Caco-2 (cell line): ENCODE data around the gene B4GALT7. TPM values are rescaled to one million over a fixed set of nuclear protein-coding genes. Genes with fewer than 3 reads are reported as not detected.

ENCODE experiments used
- BruUV-seq: library from RNA; stranded (reverse); fragments of 400-500 nt; replicated peaks from 2 replicates; lab custom pipeline; 2021; lab: Mats Ljungman, UMichigan
- CTCF ChIA-PET: fragments of 300-600 bp; sonication (Branson Sonifier 250); formaldehyde crosslinking; loops from one replicate; lab custom pipeline; 2022; ENCODE audit warnings: antibody characterized with exemption; lab: Charles Lee
- POLR2A ChIA-PET: fragments of 300-600 bp; sonication (Branson Sonifier 250); formaldehyde crosslinking; loops from one replicate; lab custom pipeline; 2022; ENCODE audit warnings: antibody characterized with exemption; lab: Charles Lee
- DNase-seq, 2 experiments: peaks; one replicate each; pipeline versions ENCODE4 v3.0.0 to v3.0.0-alpha.2; 2020 to 2022
- H3K27me3 ChIP-seq: replicated peaks from 2 replicates; pipeline ENCODE4 v1.6.0; 2011; ENCODE audit warnings: low read length; ENCODE audit not compliant: control insufficient read depth, insufficient read depth
- H3K36me3 ChIP-seq: 2 replicates; pipeline ENCODE4 v1.5.1; 2011; ENCODE audit warnings: low read length; ENCODE audit not compliant: control insufficient read depth, insufficient read depth
- H3K4me1 ChIP-seq: fragments of 250-450 bp; sonication (Bioruptor Pico); 2 replicates; pipeline ENCODE4 v1.5.1; 2020; ENCODE audit warnings: mild to moderate bottlenecking
- H3K4me3 ChIP-seq: 2 replicates; pipeline ENCODE4 v1.5.1; 2011; ENCODE audit warnings: low read depth, mild to moderate bottlenecking, control low read depth, low read length
- H3K9me3 ChIP-seq: fragments of 250-450 bp; sonication (Bioruptor Pico); 2 replicates; pipeline ENCODE4 v1.5.1; 2020; ENCODE audit warnings: mild to moderate bottlenecking, moderate library complexity
- H3K27ac Mint-ChIP-seq: one replicate; pipeline ENCODE4 v1.8.0; 2022; ENCODE audit warnings: mixed read lengths; ENCODE audit not compliant: unreplicated experiment
- H3K27me3 Mint-ChIP-seq: one replicate; pipeline ENCODE4 v1.8.0; 2022; ENCODE audit warnings: mixed read lengths; ENCODE audit not compliant: insufficient read depth, unreplicated experiment
- H3K36me3 Mint-ChIP-seq: one replicate; pipeline ENCODE4 v1.8.0; 2022; ENCODE audit warnings: mild to moderate bottlenecking, mixed read lengths; ENCODE audit not compliant: insufficient read depth, unreplicated experiment
- H3K4me1 Mint-ChIP-seq: one replicate; pipeline ENCODE4 v1.8.0; 2022; ENCODE audit warnings: low read depth, mixed read lengths; ENCODE audit not compliant: unreplicated experiment
- H3K4me3 Mint-ChIP-seq: one replicate; pipeline ENCODE4 v1.8.0; 2022; ENCODE audit warnings: mild to moderate bottlenecking, moderate library complexity, mixed read lengths; ENCODE audit not compliant: unreplicated experiment
- H3K9me3 Mint-ChIP-seq: one replicate; pipeline ENCODE4 v1.8.0; 2022; ENCODE audit warnings: mixed read lengths; ENCODE audit not compliant: unreplicated experiment
- CTCF ChIP-seq, 2 experiments: fragments of 200-600 bp in 1 of 2; IDR thresholded peaks; 1 replicate in 1 of 2; 2 replicates in 1 of 2; pipeline versions ENCODE4 v1.5.1 to v1.8.0; 2011 to 2022; ENCODE audit warnings: antibody characterized with exemption in 1 of 2, control low read depth in 1 of 2, inconsistent platforms in 1 of 2, low read depth in 1 of 2, low read length in 1 of 2, mild to moderate bottlenecking in 1 of 2, moderate library complexity in 1 of 2; ENCODE audit not compliant: insufficient read depth in 1 of 2, severe bottlenecking in 1 of 2, unreplicated experiment in 1 of 2
- intact Hi-C: fragments of 100-400 bp; cut with micrococcal nuclease; formaldehyde crosslinking; loops from one replicate; pipeline ENCODE4 v1.10.0; 2022; ENCODE audit not compliant: unreplicated experiment
- total RNA-seq: library from RNA; stranded (reverse); gene quantifications from 2 replicates; pipeline ENCODE4 v1.2.3, GENCODE V29; 2022

Gene B4GALT7
- total RNA-seq, 1 experiment from 2014 or later, result 30.0 TPM

DNA sequence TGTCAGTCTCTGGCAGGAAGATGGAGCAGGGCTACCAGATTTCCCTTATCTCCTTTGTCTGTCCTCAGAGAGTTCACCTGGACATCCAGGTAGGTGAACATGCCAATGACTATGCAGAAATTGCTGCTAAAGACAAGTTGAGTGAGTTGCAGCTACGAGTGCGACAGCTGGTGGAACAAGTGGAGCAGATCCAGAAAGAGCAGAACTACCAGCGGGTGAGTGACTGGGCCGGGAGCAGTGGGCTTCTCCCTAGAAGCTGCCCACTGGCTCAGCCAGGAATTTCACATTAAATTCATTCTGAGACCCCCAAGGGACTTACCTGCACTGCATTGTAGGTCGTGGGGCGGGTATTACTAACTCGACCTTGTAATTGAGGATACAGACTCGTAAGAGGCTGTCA lies 5.9 kb upstream of the B4GALT7 start:
- H3K27me3 ChIP-seq, result no peaks in the 10 kb centered on the region
- DNase-seq, result no peak
- H3K4me3 ChIP-seq, result no peak overlapping the region
- no peaks in the 10 kb centered on the region for H3K9me3 ChIP-seq
- no peak overlapping the region for H3K4me3 Mint-ChIP-seq
- intact Hi-C loops, result no loop called here
- peaks cover 56% of the 10 kb centered on the region for H3K36me3 Mint-ChIP-seq
- no peaks in the 10 kb centered on the region for H3K9me3 Mint-ChIP-seq
- H3K27me3 Mint-ChIP-seq, result no peaks in the 10 kb centered on the region
- ChIA-PET CTCF (no interaction called here), POLR2A (no interaction called here)
- peaks cover 15% of the 10 kb centered on the region for H3K36me3 ChIP-seq
- peaks cover 11% of the 10 kb centered on the region for H3K4me1 ChIP-seq
- H3K4me1 Mint-ChIP-seq, result peaks cover 8% of the 10 kb centered on the region
- TF ChIP-seq CTCF (IDR thresholded peaks at IDR 0.05; ENCODE audit: insufficient read depth in 1 of 2, low read depth in 1 of 2, low read length in 1 of 2, severe bottlenecking in 1 of 2, unreplicated experiment in 1 of 2), result no peak
- peak overlapping the region; percentile 88 for H3K27ac Mint-ChIP-seq
- BruUV-seq, result no TSS peak

- POLR2A ChIA-PET, result interaction anchor here (0.6 kb wide), 1 partner anchor 336 kb away, joined by 3 read pairs; no protein-coding TSS in a partner anchor
- H3K27ac Mint-ChIP-seq, result no peak overlapping the region
- Histone ChIP-seq H3K4me1 (0 out of 2 replicates have a peak, but pooled peaks cover 9% of the 10 kb centered on the region), H3K36me3 (peaks cover 15% of the 10 kb centered on the region), H3K27me3 (no peaks in the 10 kb centered on the region), H3K9me3 (no peaks in the 10 kb centered on the region), H3K4me3 (no peak overlapping the region)
- no peaks in the 10 kb centered on the region for H3K4me1 Mint-ChIP-seq
- H3K36me3 Mint-ChIP-seq, result peaks cover 61% of the 10 kb centered on the region
- no peaks in the 10 kb centered on the region for H3K9me3 Mint-ChIP-seq
- intact Hi-C loops, result no loop called here
- DNase-seq, result peak in 1 of 2 experiments; percentile 27
- no peak for TF ChIP-seq CTCF (IDR thresholded peaks at IDR 0.05; ENCODE audit: insufficient read depth in 1 of 2, low read depth in 1 of 2, low read length in 1 of 2, severe bottlenecking in 1 of 2, unreplicated experiment in 1 of 2)
- CTCF ChIA-PET, result no interaction called here
- no peaks in the 10 kb centered on the region for H3K27me3 Mint-ChIP-seq
- no peak overlapping the region for H3K4me3 Mint-ChIP-seq
- BruUV-seq, result no TSS peak
Observed at GRCh38 chr5:177595026-177595585, 4.8 kb upstream of the B4GALT7 start.

GRCh38 chr5:177595991-177596774 lies 3.7 kb upstream of the B4GALT7 start:
- no peak overlapping the region for H3K4me3 Mint-ChIP-seq
- no peak for TF ChIP-seq CTCF (IDR thresholded peaks at IDR 0.05; ENCODE audit: insufficient read depth in 1 of 2, low read depth in 1 of 2, low read length in 1 of 2, severe bottlenecking in 1 of 2, unreplicated experiment in 1 of 2)
- no peak overlapping the region for H3K27ac Mint-ChIP-seq
- H3K4me1 Mint-ChIP-seq, result no peaks in the 10 kb centered on the region
- BruUV-seq, result no TSS peak
- H3K4me3 ChIP-seq, result no peak overlapping the region
- H3K9me3 Mint-ChIP-seq, result no peaks in the 10 kb centered on the region
- no peak for DNase-seq
- ChIA-PET CTCF (no interaction called here), POLR2A (no interaction called here)
- H3K9me3 ChIP-seq, result no peaks in the 10 kb centered on the region
- H3K27me3 ChIP-seq, result no peaks in the 10 kb centered on the region
- H3K27me3 Mint-ChIP-seq, result no peaks in the 10 kb centered on the region
- peaks cover 14% of the 10 kb centered on the region; the same call in 1 of the 2 replicates for H3K4me1 ChIP-seq
- intact Hi-C loops, result no loop called here
- H3K36me3 ChIP-seq, result peaks cover 15% of the 10 kb centered on the region
- H3K36me3 Mint-ChIP-seq, result peaks cover 67% of the 10 kb centered on the region
